Adrenal gland (tissue), 5 donors: Measurements from ENCODE around the gene CENPT.

Source experiments
- POLR2A ChIP-seq, 2 donors: fragments of 450-650 bp; IDR thresholded peaks; one replicate each; pipeline ENCODE4 v1.6.1; 2017; ENCODE audit warnings: antibody characterized with exemption in 2 of 2, mild to moderate bottlenecking in 2 of 2, moderate library complexity in 1 of 2
- TF ChIP-seq, protein P1 (sequence below), 6 experiments: fragments of 450-650 bp in 4 of 6; fragments of 200-600 bp in 2 of 6; sonication (generic) in 1 of 6; IDR thresholded peaks; 1 replicate in 5 of 6; 2 replicates in 1 of 6; pipeline versions ENCODE4 v1.5.1 to v1.8.0; 2016 to 2021; ENCODE audit warnings: antibody characterized with exemption in 6 of 6, mild to moderate bottlenecking in 2 of 6, moderate library complexity in 1 of 6
- donor health status: DM: no; HTN: no; CAD: no.

DNA sequence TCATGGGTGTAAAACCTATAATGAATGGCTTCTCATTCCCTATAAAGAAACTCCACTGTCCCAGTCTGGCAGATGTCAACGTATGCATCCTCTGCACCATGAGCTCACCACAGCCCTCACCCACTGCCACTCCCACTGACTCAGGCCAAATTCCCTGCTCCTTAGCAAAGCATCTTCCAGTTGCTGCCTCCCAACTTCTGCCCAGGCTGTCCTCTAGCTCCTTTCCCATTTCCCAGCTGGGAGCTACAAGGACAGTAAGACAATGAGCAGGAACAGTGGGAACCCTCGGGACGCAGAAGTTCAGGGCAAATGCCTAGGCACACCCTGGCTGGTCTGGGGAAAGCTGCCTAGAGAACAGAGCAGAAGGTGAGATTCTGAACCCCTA lies 14.5 kb downstream of the CENPT start:
- TF ChIP-seq, protein P1, sequence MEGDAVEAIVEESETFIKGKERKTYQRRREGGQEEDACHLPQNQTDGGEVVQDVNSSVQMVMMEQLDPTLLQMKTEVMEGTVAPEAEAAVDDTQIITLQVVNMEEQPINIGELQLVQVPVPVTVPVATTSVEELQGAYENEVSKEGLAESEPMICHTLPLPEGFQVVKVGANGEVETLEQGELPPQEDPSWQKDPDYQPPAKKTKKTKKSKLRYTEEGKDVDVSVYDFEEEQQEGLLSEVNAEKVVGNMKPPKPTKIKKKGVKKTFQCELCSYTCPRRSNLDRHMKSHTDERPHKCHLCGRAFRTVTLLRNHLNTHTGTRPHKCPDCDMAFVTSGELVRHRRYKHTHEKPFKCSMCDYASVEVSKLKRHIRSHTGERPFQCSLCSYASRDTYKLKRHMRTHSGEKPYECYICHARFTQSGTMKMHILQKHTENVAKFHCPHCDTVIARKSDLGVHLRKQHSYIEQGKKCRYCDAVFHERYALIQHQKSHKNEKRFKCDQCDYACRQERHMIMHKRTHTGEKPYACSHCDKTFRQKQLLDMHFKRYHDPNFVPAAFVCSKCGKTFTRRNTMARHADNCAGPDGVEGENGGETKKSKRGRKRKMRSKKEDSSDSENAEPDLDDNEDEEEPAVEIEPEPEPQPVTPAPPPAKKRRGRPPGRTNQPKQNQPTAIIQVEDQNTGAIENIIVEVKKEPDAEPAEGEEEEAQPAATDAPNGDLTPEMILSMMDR (IDR thresholded peaks at IDR 0.05) = no peak
- no peak for TF ChIP-seq POLR2A (IDR thresholded peaks at IDR 0.05)
